Smooth muscle cell (in vitro differentiated cells): ENCODE results near the gene PEX14. TPM values are rescaled to one million over a fixed set of nuclear protein-coding genes. Genes with fewer than 3 reads are reported as not detected.

Experiments used
- DNase-seq: peaks from one replicate; lab custom pipeline; 2025; ENCODE audit not compliant: unreplicated experiment; lab: John Stamatoyannopoulos, UW
- H2AFZ ChIP-seq: fragments of 200-600 bp; sonication (generic); 2 replicates; pipeline ENCODE4 v1.6.0; 2016; ENCODE audit warnings: antibody characterized with exemption, low read depth, mild to moderate bottlenecking
- H3F3A ChIP-seq: fragments of 200-600 bp; sonication (generic); 2 replicates; pipeline ENCODE4 v1.6.0; 2017; ENCODE audit warnings: antibody characterized with exemption, low read depth
- H3K27ac ChIP-seq: fragments of 200-600 bp; sonication (generic); 2 replicates; pipeline ENCODE4 v1.5.1; 2016; ENCODE audit warnings: low read depth, mild to moderate bottlenecking
- H3K27me3 ChIP-seq: fragments of 200-600 bp; sonication (generic); 2 replicates; pipeline ENCODE4 v1.6.1; 2016; ENCODE audit warnings: low read depth, mild to moderate bottlenecking
- H3K36me3 ChIP-seq: fragments of 200-600 bp; sonication (generic); 2 replicates; pipeline ENCODE4 v1.5.1; 2016; ENCODE audit warnings: low read depth
- H3K4me1 ChIP-seq: fragments of 200-600 bp; sonication (generic); 2 replicates; pipeline ENCODE4 v1.5.1; 2016; ENCODE audit warnings: low read depth
- H3K4me2 ChIP-seq: fragments of 200-600 bp; sonication (generic); 2 replicates; pipeline ENCODE4 v1.6.0; 2016; ENCODE audit warnings: mild to moderate bottlenecking
- H3K4me3 ChIP-seq: fragments of 200-600 bp; sonication (generic); 2 replicates; pipeline ENCODE4 v1.5.1; 2016; ENCODE audit warnings: mild to moderate bottlenecking
- H3K79me2 ChIP-seq: fragments of 200-600 bp; sonication (generic); 2 replicates; pipeline ENCODE4 v1.6.0; 2016; ENCODE audit warnings: low read depth, mild to moderate bottlenecking
- H3K9ac ChIP-seq: fragments of 200-600 bp; sonication (generic); 2 replicates; pipeline ENCODE4 v1.6.0; 2016; ENCODE audit warnings: low read depth
- H3K9me3 ChIP-seq: fragments of 200-600 bp; sonication (generic); replicated peaks from 2 replicates; pipeline ENCODE4 v1.5.1; 2016; ENCODE audit warnings: low read depth
- H4K20me1 ChIP-seq: fragments of 200-600 bp; sonication (generic); 2 replicates; pipeline ENCODE4 v1.6.0; 2016; ENCODE audit warnings: low read depth
- CTCF ChIP-seq: fragments of 200-600 bp; sonication (generic); IDR thresholded peaks from 2 replicates; pipeline ENCODE4 v1.5.1; 2017; ENCODE audit warnings: borderline replicate concordance, mild to moderate bottlenecking, antibody characterized with exemption; ENCODE audit not compliant: insufficient read depth, poor library complexity, severe bottlenecking
- WGBS: methylation state at CpG from one replicate; pipeline ENCODE4 v1.1.7; 2016; ENCODE audit warnings: low lambda C conversion rate; 5-methylcytosine and 5-hydroxymethylcytosine counted together
- polyA plus RNA-seq: library from polyadenylated mRNA; unstranded; fragments of >200 nt; fragmentation: Nextera tagmentation; extraction: Ambion mirVana; gene quantifications from 2 replicates; pipeline ENCODE4 v1.2.1, GENCODE V29; 2016
- total RNA-seq: library from RNA; depleted of rRNA; stranded (reverse); fragments of >200 nt; gene quantifications from 2 replicates; pipeline ENCODE4 v1.2.3, GENCODE V29; 2014

Gene PEX14
- total and polyA plus RNA-seq, 2 experiments from 2014 or later: 14.2 to 15.2 TPM

DNA sequence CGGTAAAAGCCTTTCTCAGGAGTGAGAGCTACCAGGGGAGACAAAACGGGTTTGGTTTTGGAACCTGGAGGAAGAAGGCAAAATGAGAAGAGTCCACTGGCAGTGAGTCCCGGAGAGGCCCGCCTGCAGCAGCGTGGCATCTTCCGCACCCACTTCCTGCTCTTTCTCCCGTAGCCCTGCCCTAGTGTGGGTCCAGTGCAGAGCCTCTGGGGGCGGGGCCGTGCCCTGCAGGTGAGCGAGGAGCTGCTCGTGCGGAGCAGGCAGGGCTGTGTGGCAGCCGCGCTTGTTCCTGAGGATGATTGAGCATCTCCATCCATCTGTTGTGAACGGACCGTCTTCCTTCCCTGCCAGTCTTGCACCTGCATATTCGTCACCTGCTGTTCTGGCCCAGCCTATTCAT, 66.5 kb downstream of the PEX14 start:
- H3K4me1 ChIP-seq: peaks cover 17% of the 10 kb centered on the region
- no peak for TF ChIP-seq CTCF
- H4K20me1 ChIP-seq: peaks cover 73% of the 10 kb centered on the region
- H3K27ac ChIP-seq: no peak overlapping the region
- no peaks in the 10 kb centered on the region for H3K9me3 ChIP-seq
- no peak overlapping the region for H3K4me3 ChIP-seq
- H3F3A ChIP-seq: peaks cover 5% of the 10 kb centered on the region
- H3K36me3 ChIP-seq: no peaks in the 10 kb centered on the region
- no peak overlapping the region for H2AFZ ChIP-seq
- no peak overlapping the region for H3K9ac ChIP-seq
- 94% methylated on average over 17 of the region's 17 CpGs for whole genome bisulfite sequencing
- H3K79me2 ChIP-seq: no peaks in the 10 kb centered on the region
- no peaks in the 10 kb centered on the region for H3K27me3 ChIP-seq
- no peak for DNase-seq
- no peak overlapping the region for H3K4me2 ChIP-seq

- Histone ChIP-seq H3K4me3 (no peak overlapping the region), H3K27me3 (no peaks in the 10 kb centered on the region), H3F3A (peaks cover 5% of the 10 kb centered on the region), H3K36me3 (no peaks in the 10 kb centered on the region), H3K79me2 (no peaks in the 10 kb centered on the region), H3K27ac (no peak overlapping the region), H3K9me3 (no peaks in the 10 kb centered on the region), H3K4me1 (peaks cover 15% of the 10 kb centered on the region), H3K9ac (no peak overlapping the region), H2AFZ (no peak overlapping the region), H3K4me2 (no peak overlapping the region), H4K20me1 (peaks cover 75% of the 10 kb centered on the region)
- DNase-seq: no peak
- TF ChIP-seq CTCF: no peak
- 75% methylated on average over 2 of the region's 2 CpGs for WGBS
These were observed 69.5 kb downstream of the PEX14 start for GRCh38 chr1:10544239-10544638.

- Histone ChIP-seq H3K4me3 (no peak overlapping the region), H3K79me2 (no peaks in the 10 kb centered on the region), H2AFZ (no peak overlapping the region), H4K20me1 (peaks cover 75% of the 10 kb centered on the region), H3K4me1 (no peaks in the 10 kb centered on the region), H3K36me3 (no peaks in the 10 kb centered on the region), H3K27ac (no peak overlapping the region), H3K9ac (no peak overlapping the region), H3K9me3 (no peaks in the 10 kb centered on the region), H3F3A (no peaks in the 10 kb centered on the region), H3K4me2 (no peak overlapping the region), H3K27me3 (no peaks in the 10 kb centered on the region)
- WGBS: 81% methylated on average over 1 of the region's 1 CpG
- no peak for DNase-seq
- TF ChIP-seq CTCF: no peak
These were observed 72.1 kb downstream of the PEX14 start for GRCh38 chr1:10546896-10547295.

DNA sequence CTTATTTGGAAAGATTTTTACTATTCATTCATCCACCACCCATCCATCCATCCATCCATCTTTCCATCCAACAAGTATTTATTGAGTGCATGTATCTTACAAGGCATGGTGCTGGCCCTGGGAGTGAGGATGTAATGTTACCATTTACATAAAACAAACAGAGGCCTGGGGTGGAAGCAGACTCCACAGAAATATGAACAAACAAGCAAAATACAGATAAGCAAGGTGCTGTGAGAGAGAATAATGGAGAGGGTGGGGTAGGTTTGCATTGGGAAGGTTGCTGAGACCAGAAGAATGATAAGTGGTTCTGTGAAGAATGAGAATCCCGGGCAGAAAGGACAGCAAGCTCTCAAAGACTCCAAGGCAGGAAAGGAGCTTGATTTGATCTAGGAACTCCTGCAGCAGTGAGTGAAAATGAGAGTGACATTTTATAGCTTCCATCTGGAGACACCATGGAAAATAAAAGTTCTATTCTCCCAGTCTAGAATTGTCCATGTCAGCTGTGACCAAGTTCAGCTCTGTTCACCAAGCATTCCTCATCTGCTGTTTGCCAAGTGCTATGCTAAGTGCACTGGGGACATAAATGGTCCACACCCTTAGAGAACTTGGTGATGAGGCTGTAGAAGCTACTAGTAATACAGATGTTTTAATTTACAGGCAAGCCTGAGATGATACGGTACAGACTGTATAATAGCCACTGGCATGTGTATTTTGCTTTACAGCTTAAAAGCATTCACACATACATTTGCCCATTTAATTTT, 75.3 kb downstream of the PEX14 start:
- Histone ChIP-seq H2AFZ (no peak overlapping the region), H3K27ac (no peak overlapping the region), H3K4me1 (peaks cover 1% of the 10 kb centered on the region), H3K4me3 (no peak overlapping the region), H3K79me2 (no peaks in the 10 kb centered on the region), H3F3A (no peaks in the 10 kb centered on the region), H3K9me3 (no peaks in the 10 kb centered on the region), H3K9ac (no peak overlapping the region), H3K36me3 (no peaks in the 10 kb centered on the region), H3K27me3 (no peaks in the 10 kb centered on the region), H3K4me2 (no peak overlapping the region), H4K20me1 (peaks cover 98% of the 10 kb centered on the region)
- no peak for DNase-seq
- 92% methylated on average over 2 of the region's 2 CpGs for WGBS
- TF ChIP-seq CTCF: no peak
